GM12878 (cell line): ENCODE results near the gene ID3. TPM values are rescaled to one million over a fixed set of nuclear protein-coding genes. Genes with fewer than 3 reads are reported as not detected.
A peak's percentile ranks its signal among the peaks of the same experiment; 100 is the strongest.

Experiments used
- IRF4 ChIP-seq: IDR thresholded peaks from 2 replicates; pipeline ENCODE4 v1.6.1; 2011; ENCODE audit warnings: low read depth, low read length
- RBBP5 ChIP-seq: fragments of 200-600 bp; sonication (generic); conservative IDR thresholded peaks from 2 replicates; pipeline ENCODE4 v1.6.1; 2016
- polyA plus RNA-seq, 11 experiments: library from polyadenylated mRNA; depleted of rRNA in 4 of 11; unstranded in 6 of 11; stranded (reverse) in 5 of 11; fragments of >200 nt; fragmentation: Nextera tagmentation in 4 of 11; fragmentation: Illumina TruSeq in 1 of 11; extraction: Ambion mirVana in 4 of 11; extraction: Trizol in 1 of 11; gene quantifications; 1 replicate in 1 of 11; 2 replicates in 10 of 11; pipeline versions ENCODE4 v1.2.1 to v1.2.3, GENCODE V29; 2011 to 2016; ENCODE audit warnings: inconsistent platforms in 2 of 11, missing spikeins in 2 of 11, low read depth in 1 of 11
- total RNA-seq, 4 experiments: library from RNA; depleted of rRNA in 3 of 4; stranded (reverse); fragments of >200 nt in 3 of 4; fragmentation: Illumina TruSeq in 1 of 4; extraction: Trizol in 1 of 4; gene quantifications; 2 replicates each; pipeline versions ENCODE4 v1.2.1 to v1.2.3, GENCODE V29; 2013 to 2021
- TF ChIP-seq, protein P1 (sequence below): fragments of 450-650 bp; conservative IDR thresholded peaks from 2 replicates; pipeline ENCODE4 v1.6.1; 2017; ENCODE audit warnings: mild to moderate bottlenecking, moderate library complexity
- TF ChIP-seq, protein P2 (sequence below): fragments of 450-650 bp; formaldehyde crosslinking; IDR thresholded peaks from 2 replicates; pipeline ENCODE4 v1.5.0; 2022; ENCODE audit warnings: mild to moderate bottlenecking, missing genetic modification characterization

Gene ID3
- total and polyA plus RNA-seq, 10 of the 15 experiments (the other 5 are each of a cell fraction or from before 2014, with no cell fraction given) = 42.7 to 475 (median 207) TPM

DNA sequence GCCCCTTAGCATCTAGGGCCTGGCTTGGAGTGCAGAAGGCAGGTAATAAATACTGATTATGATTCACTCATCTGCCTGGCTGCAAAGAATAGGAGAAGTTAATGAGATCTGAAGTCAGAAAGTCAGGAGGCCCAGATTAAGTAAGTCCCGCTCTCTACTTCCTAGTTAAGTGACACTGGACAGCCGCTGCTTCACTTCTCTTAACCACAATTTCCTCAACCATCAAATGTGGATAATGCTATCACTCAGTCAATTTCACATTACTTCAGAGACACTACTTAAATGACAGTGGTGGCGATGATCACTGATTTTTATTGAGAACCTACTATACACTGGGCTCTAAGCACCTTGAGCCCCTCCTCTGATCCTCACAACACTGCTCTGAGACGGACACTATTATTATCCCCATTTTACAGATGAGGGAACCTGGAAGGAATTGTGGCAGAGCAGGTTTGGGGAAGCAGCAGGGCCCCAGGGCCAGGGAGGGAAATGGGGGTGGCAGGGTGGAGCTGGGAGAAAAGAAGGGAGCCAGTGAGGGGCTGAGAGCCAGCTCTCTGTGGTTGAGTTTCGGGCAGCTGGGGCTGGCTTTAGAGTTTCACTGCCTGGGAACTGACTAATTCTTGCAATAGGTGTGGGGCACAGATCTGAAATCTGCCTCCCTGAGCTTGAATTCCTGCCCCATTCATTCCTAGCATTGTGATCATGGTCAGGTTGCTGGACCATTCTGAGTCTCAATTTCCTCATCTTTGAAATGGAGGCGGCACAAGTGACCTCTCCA lies 25.9 kb downstream of the ID3 start (continued):
- TF ChIP-seq, protein P1, sequence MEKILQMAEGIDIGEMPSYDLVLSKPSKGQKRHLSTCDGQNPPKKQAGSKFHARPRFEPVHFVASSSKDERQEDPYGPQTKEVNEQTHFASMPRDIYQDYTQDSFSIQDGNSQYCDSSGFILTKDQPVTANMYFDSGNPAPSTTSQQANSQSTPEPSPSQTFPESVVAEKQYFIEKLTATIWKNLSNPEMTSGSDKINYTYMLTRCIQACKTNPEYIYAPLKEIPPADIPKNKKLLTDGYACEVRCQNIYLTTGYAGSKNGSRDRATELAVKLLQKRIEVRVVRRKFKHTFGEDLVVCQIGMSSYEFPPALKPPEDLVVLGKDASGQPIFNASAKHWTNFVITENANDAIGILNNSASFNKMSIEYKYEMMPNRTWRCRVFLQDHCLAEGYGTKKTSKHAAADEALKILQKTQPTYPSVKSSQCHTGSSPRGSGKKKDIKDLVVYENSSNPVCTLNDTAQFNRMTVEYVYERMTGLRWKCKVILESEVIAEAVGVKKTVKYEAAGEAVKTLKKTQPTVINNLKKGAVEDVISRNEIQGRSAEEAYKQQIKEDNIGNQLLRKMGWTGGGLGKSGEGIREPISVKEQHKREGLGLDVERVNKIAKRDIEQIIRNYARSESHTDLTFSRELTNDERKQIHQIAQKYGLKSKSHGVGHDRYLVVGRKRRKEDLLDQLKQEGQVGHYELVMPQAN = no peak
- TF ChIP-seq, protein P2, sequence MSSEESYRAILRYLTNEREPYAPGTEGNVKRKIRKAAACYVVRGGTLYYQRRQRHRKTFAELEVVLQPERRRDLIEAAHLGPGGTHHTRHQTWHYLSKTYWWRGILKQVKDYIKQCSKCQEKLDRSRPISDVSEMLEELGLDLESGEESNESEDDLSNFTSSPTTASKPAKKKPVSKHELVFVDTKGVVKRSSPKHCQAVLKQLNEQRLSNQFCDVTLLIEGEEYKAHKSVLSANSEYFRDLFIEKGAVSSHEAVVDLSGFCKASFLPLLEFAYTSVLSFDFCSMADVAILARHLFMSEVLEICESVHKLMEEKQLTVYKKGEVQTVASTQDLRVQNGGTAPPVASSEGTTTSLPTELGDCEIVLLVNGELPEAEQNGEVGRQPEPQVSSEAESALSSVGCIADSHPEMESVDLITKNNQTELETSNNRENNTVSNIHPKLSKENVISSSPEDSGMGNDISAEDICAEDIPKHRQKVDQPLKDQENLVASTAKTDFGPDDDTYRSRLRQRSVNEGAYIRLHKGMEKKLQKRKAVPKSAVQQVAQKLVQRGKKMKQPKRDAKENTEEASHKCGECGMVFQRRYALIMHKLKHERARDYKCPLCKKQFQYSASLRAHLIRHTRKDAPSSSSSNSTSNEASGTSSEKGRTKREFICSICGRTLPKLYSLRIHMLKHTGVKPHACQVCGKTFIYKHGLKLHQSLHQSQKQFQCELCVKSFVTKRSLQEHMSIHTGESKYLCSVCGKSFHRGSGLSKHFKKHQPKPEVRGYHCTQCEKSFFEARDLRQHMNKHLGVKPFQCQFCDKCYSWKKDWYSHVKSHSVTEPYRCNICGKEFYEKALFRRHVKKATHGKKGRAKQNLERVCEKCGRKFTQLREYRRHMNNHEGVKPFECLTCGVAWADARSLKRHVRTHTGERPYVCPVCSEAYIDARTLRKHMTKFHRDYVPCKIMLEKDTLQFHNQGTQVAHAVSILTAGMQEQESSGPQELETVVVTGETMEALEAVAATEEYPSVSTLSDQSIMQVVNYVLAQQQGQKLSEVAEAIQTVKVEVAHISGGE (CRISPR knock-in tag) = no peak
- TF ChIP-seq IRF4 = peak; percentile 64; the same call in 1 of the 2 replicates
- TF ChIP-seq RBBP5 = no peak
- TF ChIP-seq, all 136 proteins: peak for 17
